Upper lobe of right lung (tissue), 1 donor: ENCODE data around the gene APBA2. TPM values are rescaled to one million over a fixed set of nuclear protein-coding genes. Genes with fewer than 3 reads are reported as not detected.
A peak's percentile ranks its signal among the peaks of the same experiment; 100 is the strongest.

ENCODE experiments used
- ATAC-seq: fragments of 200-7000 bp; cut with Tn5 transposase; one replicate; pipeline ENCODE4 v1.9.1; 2020; ENCODE audit warnings: mild to moderate bottlenecking, moderate library complexity
- DNase-seq: peaks from one replicate; pipeline ENCODE4 v3.0.0-alpha.2; 2020
- H3K27ac ChIP-seq: fragments of 200-600 bp; one replicate; pipeline ENCODE4 v1.8.0; 2022
- H3K27me3 ChIP-seq: fragments of 200-600 bp; one replicate; pipeline ENCODE4 v1.8.0; 2022; ENCODE audit warnings: mild to moderate bottlenecking
- H3K36me3 ChIP-seq: fragments of 200-600 bp; one replicate; pipeline ENCODE4 v1.8.0; 2022
- H3K4me1 ChIP-seq: fragments of 200-600 bp; one replicate; pipeline ENCODE4 v1.8.0; 2022
- H3K4me3 ChIP-seq: fragments of 200-600 bp; one replicate; pipeline ENCODE4 v1.8.0; 2022; ENCODE audit warnings: mild to moderate bottlenecking
- H3K9me3 ChIP-seq: fragments of 200-600 bp; one replicate; pipeline ENCODE4 v1.8.0; 2022
- CTCF ChIP-seq: fragments of 200-600 bp; IDR thresholded peaks from one replicate; pipeline ENCODE4 v1.8.0; 2022; ENCODE audit warnings: antibody characterized with exemption
- intact Hi-C: fragments of 100-400 bp; cut with DNase I; formaldehyde crosslinking; loops from one replicate; pipeline ENCODE4 v1.11.0; 2022
- total RNA-seq: library from RNA; stranded (reverse); fragmentation: NEBNext Ultra II Directional; extraction: Animal tissue kit (Norgen Biotek cat#: 25700); gene quantifications from one replicate; pipeline ENCODE4 v1.2.1, GENCODE V29; 2021
- donor health status: DM: no; HTN: yes; CAD: no; lungs with severe emphysema.

APBA2 gene
- total RNA-seq, 1 donor from 2014 or later, result 4.2 TPM

- Histone ChIP-seq H3K27ac (no peak overlapping the region), H3K4me3 (no peak overlapping the region), H3K4me1 (no peaks in the 10 kb centered on the region), H3K27me3 (peaks cover 12% of the 10 kb centered on the region), H3K36me3 (no peaks in the 10 kb centered on the region), H3K9me3 (no peaks in the 10 kb centered on the region)
- DNase-seq, result peak; percentile 52
- no peak for ATAC-seq
- intact Hi-C loops, result no loop called here
- no peak for TF ChIP-seq CTCF
Observed at GRCh38 chr15:29135702-29136646, 250.2 kb downstream of the APBA2 start.

- Histone ChIP-seq H3K27ac (no peak overlapping the region), H3K36me3 (no peaks in the 10 kb centered on the region), H3K27me3 (peaks cover 12% of the 10 kb centered on the region), H3K9me3 (no peaks in the 10 kb centered on the region), H3K4me3 (no peak overlapping the region), H3K4me1 (no peaks in the 10 kb centered on the region)
- ATAC-seq, result no peak
- DNase-seq, result no peak
- intact Hi-C loops, result no loop called here
- no peak for TF ChIP-seq CTCF
Observed at GRCh38 chr15:29138260-29138659, 252.5 kb downstream of the APBA2 start.

GRCh38 chr15:29139072-29139471 is 253.3 kb downstream of the APBA2 start:
- Histone ChIP-seq H3K4me3 (no peak overlapping the region), H3K9me3 (no peaks in the 10 kb centered on the region), H3K27me3 (peaks cover 12% of the 10 kb centered on the region), H3K27ac (no peak overlapping the region), H3K36me3 (no peaks in the 10 kb centered on the region), H3K4me1 (no peaks in the 10 kb centered on the region)
- ATAC-seq (no peak), DNase-seq (no peak)
- no peak for TF ChIP-seq CTCF
- intact Hi-C loops, result no loop called here

GRCh38 chr15:29139540-29140459 is 254.0 kb downstream of the APBA2 start:
- intact Hi-C loops, result no loop called here
- Histone ChIP-seq H3K4me1 (no peaks in the 10 kb centered on the region), H3K27ac (no peak overlapping the region), H3K27me3 (peaks cover 12% of the 10 kb centered on the region), H3K4me3 (no peak overlapping the region), H3K9me3 (no peaks in the 10 kb centered on the region), H3K36me3 (no peaks in the 10 kb centered on the region)
- DNase-seq (peak; percentile 73), ATAC-seq (peak; percentile 81)
- TF ChIP-seq CTCF, result peak; percentile 81

- no peaks in the 10 kb centered on the region for H3K4me1 ChIP-seq
- no peak overlapping the region for H3K27ac ChIP-seq
- H3K27me3 ChIP-seq, result peaks cover 12% of the 10 kb centered on the region
- no peaks in the 10 kb centered on the region for H3K36me3 ChIP-seq
- intact Hi-C loops, result no loop called here
- H3K4me3 ChIP-seq, result no peak overlapping the region
- ATAC-seq, result no peak
- no peak for DNase-seq
- no peaks in the 10 kb centered on the region for H3K9me3 ChIP-seq
- TF ChIP-seq CTCF, result no peak
Observed at GRCh38 chr15:29140475-29141307, 254.9 kb downstream of the APBA2 start.
